ENCODE results near the gene ADD3. TPM values are rescaled to one million over a fixed set of nuclear protein-coding genes. Genes with fewer than 3 reads are reported as not detected.

The ADD3 gene
- total and polyA plus RNA-seq, 2 of the 13 experiments (the other 11 are each of a cell fraction or from before 2014, with no cell fraction given), result 44.7 to 57.5 TPM

DNA sequence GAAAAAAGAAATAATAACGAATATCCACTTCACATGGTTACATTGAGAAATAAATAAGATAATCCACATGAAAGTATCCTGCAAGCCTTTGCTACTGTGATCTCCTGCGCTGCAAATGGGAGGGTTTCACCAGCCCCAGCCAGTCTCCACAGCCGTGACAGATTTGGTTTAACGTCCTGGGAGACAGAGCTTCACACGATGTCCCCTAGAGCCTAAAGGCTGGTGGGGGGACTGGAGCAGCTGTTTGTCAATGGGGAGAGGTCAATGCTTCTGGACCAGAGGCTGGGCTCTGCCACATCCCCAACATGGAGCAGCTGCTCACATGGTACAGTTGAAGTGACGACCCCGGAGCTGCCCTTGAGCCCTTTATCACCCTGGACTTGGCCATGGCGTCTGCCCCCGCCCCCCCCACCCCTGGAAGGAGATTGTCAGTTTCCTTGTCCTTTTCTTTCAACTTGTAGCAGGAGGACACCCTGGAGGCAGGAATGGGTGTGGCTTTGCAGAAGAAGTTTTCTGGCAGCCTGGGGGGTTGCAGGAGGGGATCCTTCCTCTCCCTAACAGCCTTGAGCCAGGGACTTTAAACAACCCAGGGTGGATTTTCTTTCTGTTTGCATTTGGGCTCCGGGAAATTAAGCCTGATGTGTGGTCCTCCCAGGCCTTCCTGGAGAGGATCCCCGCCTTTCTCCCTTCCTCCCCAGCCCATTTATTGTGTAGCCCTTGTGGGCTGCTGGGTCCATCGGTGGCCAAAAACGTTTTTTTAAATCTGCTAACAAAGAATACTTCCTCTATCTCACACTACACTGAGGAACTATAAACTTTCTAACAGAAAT is 162.6 kb downstream of the ADD3 start:
- ATAC-seq, result no peak
- no peak overlapping the region for H2AFZ ChIP-seq (ENCODE audit: low read length)

DNA sequence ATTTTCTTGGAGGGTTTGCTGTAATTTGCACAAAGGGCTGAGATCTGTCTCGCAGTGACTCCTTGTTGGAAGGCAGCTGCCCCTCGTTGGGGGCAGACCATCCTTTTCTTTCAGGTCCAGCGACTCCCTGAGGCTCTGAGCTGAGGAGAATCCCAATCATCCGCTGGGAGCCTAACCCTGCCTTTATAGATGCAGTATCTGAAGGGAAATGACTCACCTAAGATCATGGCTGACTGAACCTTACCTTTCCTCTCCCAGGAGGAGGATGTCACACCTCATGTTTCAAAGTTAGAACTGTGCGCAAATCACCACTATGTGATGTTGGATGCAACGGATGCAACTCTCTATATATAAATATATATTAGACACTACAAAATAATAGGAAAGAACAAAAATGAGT is 163.2 kb downstream of the ADD3 start:
- ATAC-seq, result no peak

More for the DNA sequence above, 162.6 kb downstream of the ADD3 start:
- H3K4me2 ChIP-seq (ENCODE audit: low read depth, low read length), result 0 out of 2 replicates have a peak overlapping the region, but pooled peaks have one; percentile 7
- 9% methylated on average over 9 of the region's 13 CpGs for WGBS (ENCODE audit: low lambda C conversion rate)
- no peak overlapping the region for H3K4me3 ChIP-seq (replicated peaks in 1 of 3; ENCODE audit: insufficient read depth in 1 of 3, low read depth in 2 of 3, low read length in 3 of 3)
- intact Hi-C loops (cut with micrococcal nuclease; ENCODE audit: unreplicated experiment) (no loop called here), in situ Hi-C loops (cut with HindIII; ENCODE audit: extremely low pct_ligation_motif_present, low pct_unique_long_range_greater_than_20kb) (no loop called here)
- peaks cover 0 to 22% of the 10 kb centered on the region in 2 experiments; a peak in 2 of 5 replicates for H3K27me3 ChIP-seq (ENCODE audit: control insufficient read depth in 1 of 2, insufficient read depth in 2 of 2, low read length in 2 of 2)
- TF ChIP-seq ZNF263 (CRISPR knock-in tag; IDR thresholded peaks at IDR 0.05) (peak; percentile 75), HOXD1 (CRISPR knock-in tag; IDR thresholded peaks at IDR 0.05) (no peak)
- no peak for FAIRE-seq
- no peaks in the 10 kb centered on the region for H3K9me3 ChIP-seq (ENCODE audit: low read length)
- H3K9ac ChIP-seq (ENCODE audit: insufficient read depth, low read depth, low read length), result no peak overlapping the region
- peaks cover 39% of the 10 kb centered on the region for H3K4me1 ChIP-seq (ENCODE audit: insufficient read depth, low read length)
- H4K20me1 ChIP-seq (ENCODE audit: insufficient read depth, low read length), result no peaks in the 10 kb centered on the region
- BruUV-seq (replicated peaks), result no TSS peak
- H3K36me3 ChIP-seq (replicated peaks in 1 of 2; ENCODE audit: control insufficient read depth in 1 of 2, insufficient read depth in 2 of 2, low read length in 2 of 2), result no peaks in the 10 kb centered on the region
- no peaks in the 10 kb centered on the region for H3K79me2 ChIP-seq (ENCODE audit: insufficient read depth, low read length)
- ChIA-PET POLR2A (interaction anchor here (0.6 kb wide), 1 partner anchor 102 kb away, joined by 3 read pairs; no protein-coding TSS in a partner anchor), CTCF (ENCODE audit: low intra/inter-chr PET ratio, low total read pairs) (no interaction called here)
- DNase-seq (ENCODE audit: low spot score), result no peak
- no peak overlapping the region for H3K27ac ChIP-seq (ENCODE audit: extremely low read length, insufficient read depth, low read length)

More for the DNA sequence above, 163.2 kb downstream of the ADD3 start:
- H3K9ac ChIP-seq (ENCODE audit: insufficient read depth, low read depth, low read length), result no peak overlapping the region
- no peak overlapping the region for H3K4me3 ChIP-seq (replicated peaks in 1 of 3; ENCODE audit: insufficient read depth in 1 of 3, low read depth in 2 of 3, low read length in 3 of 3)
- ChIA-PET POLR2A (no interaction called here), CTCF (ENCODE audit: low intra/inter-chr PET ratio, low total read pairs) (no interaction called here)
- no peak for DNase-seq (ENCODE audit: low spot score)
- H3K36me3 ChIP-seq (replicated peaks in 1 of 2; ENCODE audit: control insufficient read depth in 1 of 2, insufficient read depth in 2 of 2, low read length in 2 of 2), result no peaks in the 10 kb centered on the region
- no peaks in the 10 kb centered on the region for H4K20me1 ChIP-seq (ENCODE audit: insufficient read depth, low read length)
- no peaks in the 10 kb centered on the region for H3K9me3 ChIP-seq (ENCODE audit: low read length)
- H3K79me2 ChIP-seq (ENCODE audit: insufficient read depth, low read length), result no peaks in the 10 kb centered on the region
- no peak overlapping the region for H2AFZ ChIP-seq (ENCODE audit: low read length)
- intact Hi-C loops (cut with micrococcal nuclease; ENCODE audit: unreplicated experiment) (no loop called here), in situ Hi-C loops (cut with HindIII; ENCODE audit: extremely low pct_ligation_motif_present, low pct_unique_long_range_greater_than_20kb) (no loop called here)
- FAIRE-seq, result no peak
- no peak overlapping the region for H3K4me2 ChIP-seq (ENCODE audit: low read depth, low read length)
- peaks cover 35% of the 10 kb centered on the region for H3K4me1 ChIP-seq (ENCODE audit: insufficient read depth, low read length)
- TF ChIP-seq SMAD3 (CRISPR knock-in tag; IDR thresholded peaks at IDR 0.05), result no peak
- TF ChIP-seq ZNF616 (CRISPR knock-in tag; IDR thresholded peaks at IDR 0.05; ENCODE audit: low read depth), result no peak
- TF ChIP-seq ZNF670 (CRISPR knock-in tag; IDR thresholded peaks at IDR 0.05; ENCODE audit: borderline replicate concordance), result no peak
- no peak for TF ChIP-seq RFX1 (IDR thresholded peaks at IDR 0.05)
- no peak for TF ChIP-seq NFE2L2 (IDR thresholded peaks at IDR 0.05; ENCODE audit: low read length)
- TF ChIP-seq PHF21A (CRISPR knock-in tag; IDR thresholded peaks at IDR 0.05), result no peak
- no peak for TF ChIP-seq ZNF605 (CRISPR knock-in tag; IDR thresholded peaks at IDR 0.05)
- TF ChIP-seq CENPX (CRISPR knock-in tag; IDR thresholded peaks at IDR 0.05), result no peak
- no peak for TF ChIP-seq ZNF292 (CRISPR knock-in tag; IDR thresholded peaks at IDR 0.05; ENCODE audit: borderline replicate concordance, low read depth)
- no peak for TF ChIP-seq PCBP2 (optimal IDR thresholded peaks at IDR 0.05; ENCODE audit: low read depth, low read length, poor library complexity, severe bottlenecking)
- no peak for TF ChIP-seq ZNF740 (CRISPR knock-in tag; IDR thresholded peaks at IDR 0.05)
- TF ChIP-seq ZZZ3 (CRISPR knock-in tag; IDR thresholded peaks at IDR 0.05; ENCODE audit: borderline replicate concordance), result no peak
- no peak for TF ChIP-seq ZNF136 (CRISPR knock-in tag; IDR thresholded peaks at IDR 0.05; ENCODE audit: low read depth)
- TF ChIP-seq SETDB1 (CRISPR knock-in tag; IDR thresholded peaks at IDR 0.05; ENCODE audit: borderline replicate concordance), result no peak
- no TSS peak for BruUV-seq (replicated peaks)
- H3K27me3 ChIP-seq (ENCODE audit: control insufficient read depth in 1 of 2, insufficient read depth in 2 of 2, low read length in 2 of 2), result peaks cover 0 to 22% of the 10 kb centered on the region in 2 experiments; a peak in 2 of 5 replicates
- no peak overlapping the region for H3K27ac ChIP-seq (ENCODE audit: extremely low read length, insufficient read depth, low read length)
- 23% methylated on average over 6 of the region's 6 CpGs for WGBS (ENCODE audit: low lambda C conversion rate)

Measured in HepG2 (cell line).